Caco-2 (cell line): ENCODE measurements around the gene ARSB. TPM values are rescaled to one million over a fixed set of nuclear protein-coding genes. Genes with fewer than 3 reads are reported as not detected.

Experiments
- BruUV-seq: library from RNA; stranded (reverse); fragments of 400-500 nt; replicated peaks from 2 replicates; lab custom pipeline; 2021; lab: Mats Ljungman, UMichigan
- CTCF ChIA-PET: fragments of 300-600 bp; sonication (Branson Sonifier 250); formaldehyde crosslinking; loops from one replicate; lab custom pipeline; 2022; ENCODE audit warnings: antibody characterized with exemption; lab: Charles Lee
- POLR2A ChIA-PET: fragments of 300-600 bp; sonication (Branson Sonifier 250); formaldehyde crosslinking; loops from one replicate; lab custom pipeline; 2022; ENCODE audit warnings: antibody characterized with exemption; lab: Charles Lee
- DNase-seq, 2 experiments: peaks; one replicate each; pipeline versions ENCODE4 v3.0.0 to v3.0.0-alpha.2; 2020 to 2022
- H3K27me3 ChIP-seq: replicated peaks from 2 replicates; pipeline ENCODE4 v1.6.0; 2011; ENCODE audit warnings: low read length; ENCODE audit not compliant: control insufficient read depth, insufficient read depth
- H3K36me3 ChIP-seq: 2 replicates; pipeline ENCODE4 v1.5.1; 2011; ENCODE audit warnings: low read length; ENCODE audit not compliant: control insufficient read depth, insufficient read depth
- H3K4me1 ChIP-seq: fragments of 250-450 bp; sonication (Bioruptor Pico); 2 replicates; pipeline ENCODE4 v1.5.1; 2020; ENCODE audit warnings: mild to moderate bottlenecking
- H3K4me3 ChIP-seq: 2 replicates; pipeline ENCODE4 v1.5.1; 2011; ENCODE audit warnings: low read depth, mild to moderate bottlenecking, control low read depth, low read length
- H3K9me3 ChIP-seq: fragments of 250-450 bp; sonication (Bioruptor Pico); 2 replicates; pipeline ENCODE4 v1.5.1; 2020; ENCODE audit warnings: mild to moderate bottlenecking, moderate library complexity
- H3K27ac Mint-ChIP-seq: one replicate; pipeline ENCODE4 v1.8.0; 2022; ENCODE audit warnings: mixed read lengths; ENCODE audit not compliant: unreplicated experiment
- H3K27me3 Mint-ChIP-seq: one replicate; pipeline ENCODE4 v1.8.0; 2022; ENCODE audit warnings: mixed read lengths; ENCODE audit not compliant: insufficient read depth, unreplicated experiment
- H3K36me3 Mint-ChIP-seq: one replicate; pipeline ENCODE4 v1.8.0; 2022; ENCODE audit warnings: mild to moderate bottlenecking, mixed read lengths; ENCODE audit not compliant: insufficient read depth, unreplicated experiment
- H3K4me1 Mint-ChIP-seq: one replicate; pipeline ENCODE4 v1.8.0; 2022; ENCODE audit warnings: low read depth, mixed read lengths; ENCODE audit not compliant: unreplicated experiment
- H3K4me3 Mint-ChIP-seq: one replicate; pipeline ENCODE4 v1.8.0; 2022; ENCODE audit warnings: mild to moderate bottlenecking, moderate library complexity, mixed read lengths; ENCODE audit not compliant: unreplicated experiment
- H3K9me3 Mint-ChIP-seq: one replicate; pipeline ENCODE4 v1.8.0; 2022; ENCODE audit warnings: mixed read lengths; ENCODE audit not compliant: unreplicated experiment
- CTCF ChIP-seq, 2 experiments: fragments of 200-600 bp in 1 of 2; IDR thresholded peaks; 1 replicate in 1 of 2; 2 replicates in 1 of 2; pipeline versions ENCODE4 v1.5.1 to v1.8.0; 2011 to 2022; ENCODE audit warnings: antibody characterized with exemption in 1 of 2, control low read depth in 1 of 2, inconsistent platforms in 1 of 2, low read depth in 1 of 2, low read length in 1 of 2, mild to moderate bottlenecking in 1 of 2, moderate library complexity in 1 of 2; ENCODE audit not compliant: insufficient read depth in 1 of 2, severe bottlenecking in 1 of 2, unreplicated experiment in 1 of 2
- intact Hi-C: fragments of 100-400 bp; cut with micrococcal nuclease; formaldehyde crosslinking; loops from one replicate; pipeline ENCODE4 v1.10.0; 2022; ENCODE audit not compliant: unreplicated experiment
- total RNA-seq: library from RNA; stranded (reverse); gene quantifications from 2 replicates; pipeline ENCODE4 v1.2.3, GENCODE V29; 2022

The ARSB gene
- total RNA-seq, 1 experiment from 2014 or later, result 17.4 TPM

GRCh38 chr5:78803353-78803752 is 181.8 kb downstream of the ARSB start:
- H3K4me1 ChIP-seq, result peaks cover 6% of the 10 kb centered on the region; the same call in 1 of the 2 replicates
- TF ChIP-seq CTCF (IDR thresholded peaks at IDR 0.05; ENCODE audit: insufficient read depth in 1 of 2, low read depth in 1 of 2, low read length in 1 of 2, severe bottlenecking in 1 of 2, unreplicated experiment in 1 of 2), result no peak
- H3K27me3 ChIP-seq, result no peaks in the 10 kb centered on the region
- H3K36me3 Mint-ChIP-seq, result no peaks in the 10 kb centered on the region
- intact Hi-C loops, result no loop called here
- no peak overlapping the region for H3K4me3 Mint-ChIP-seq
- ChIA-PET CTCF (no interaction called here), POLR2A (no interaction called here)
- DNase-seq, result no peak
- peaks cover 22% of the 10 kb centered on the region for H3K9me3 Mint-ChIP-seq
- H3K27ac Mint-ChIP-seq, result no peak overlapping the region
- no peaks in the 10 kb centered on the region for H3K27me3 Mint-ChIP-seq
- BruUV-seq, result no TSS peak
- H3K9me3 ChIP-seq, result no peaks in the 10 kb centered on the region
- peaks cover 6% of the 10 kb centered on the region for H3K4me1 Mint-ChIP-seq
- H3K36me3 ChIP-seq, result no peaks in the 10 kb centered on the region
- no peak overlapping the region for H3K4me3 ChIP-seq

DNA sequence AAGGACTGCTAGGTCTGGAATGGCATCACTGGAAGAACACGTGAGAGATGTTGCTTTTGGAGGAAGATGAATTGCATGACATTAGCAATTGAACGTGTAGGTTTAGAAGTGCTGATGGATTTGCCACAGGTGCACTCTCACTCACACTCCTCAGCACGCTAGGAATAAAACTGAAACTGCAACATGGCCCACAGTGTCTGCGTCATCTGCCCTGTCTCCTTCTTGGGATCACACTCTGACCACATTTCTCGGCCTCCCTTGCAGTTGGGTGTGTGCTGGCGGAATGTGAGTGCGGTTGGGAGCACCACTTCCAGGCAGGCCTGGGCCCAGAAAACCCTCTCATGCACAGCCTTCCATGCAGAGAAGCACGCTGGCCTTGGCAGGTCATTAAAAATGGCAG is 183.7 kb downstream of the ARSB start:
- Mint-ChIP-seq H3K27ac (no peak overlapping the region), H3K9me3 (peaks cover 33% of the 10 kb centered on the region), H3K4me1 (peaks cover 19% of the 10 kb centered on the region), H3K36me3 (no peaks in the 10 kb centered on the region), H3K4me3 (no peak overlapping the region), H3K27me3 (no peaks in the 10 kb centered on the region)
- Histone ChIP-seq H3K36me3 (no peaks in the 10 kb centered on the region), H3K4me3 (no peak overlapping the region), H3K27me3 (no peaks in the 10 kb centered on the region), H3K4me1 (peaks cover 7% of the 10 kb centered on the region), H3K9me3 (no peaks in the 10 kb centered on the region)
- ChIA-PET POLR2A (no interaction called here), CTCF (no interaction called here)
- no peak for DNase-seq
- no TSS peak for BruUV-seq
- intact Hi-C loops, result no loop called here
- TF ChIP-seq CTCF (IDR thresholded peaks at IDR 0.05; ENCODE audit: insufficient read depth in 1 of 2, low read depth in 1 of 2, low read length in 1 of 2, severe bottlenecking in 1 of 2, unreplicated experiment in 1 of 2), result no peak

GRCh38 chr5:78799266-78800017 is 185.7 kb downstream of the ARSB start:
- CTCF ChIA-PET, result no interaction called here
- intact Hi-C loops, result loop anchor here (10.0 kb wide), 1 partner anchor 155 kb away; the partner anchor contains the start of gene LHFPL2
- Mint-ChIP-seq H3K4me1 (peaks cover 29% of the 10 kb centered on the region), H3K27me3 (no peaks in the 10 kb centered on the region), H3K36me3 (no peaks in the 10 kb centered on the region), H3K27ac (no peak overlapping the region), H3K4me3 (no peak overlapping the region), H3K9me3 (peaks cover 33% of the 10 kb centered on the region)
- no peak overlapping the region for H3K4me3 ChIP-seq
- no peaks in the 10 kb centered on the region for H3K9me3 ChIP-seq
- no peak for DNase-seq
- no peaks in the 10 kb centered on the region for H3K27me3 ChIP-seq
- TF ChIP-seq CTCF (IDR thresholded peaks at IDR 0.05; ENCODE audit: insufficient read depth in 1 of 2, low read depth in 1 of 2, low read length in 1 of 2, severe bottlenecking in 1 of 2, unreplicated experiment in 1 of 2), result no peak
- H3K4me1 ChIP-seq, result peaks cover 18% of the 10 kb centered on the region
- POLR2A ChIA-PET, result no interaction called here
- H3K36me3 ChIP-seq, result no peaks in the 10 kb centered on the region
- no TSS peak for BruUV-seq
